Kasumi-1 (cell line): Measurements from ENCODE around the gene MXD3.
"Not testable (repeated sequence)": the region's sequence is repeated elsewhere in the genome, so short reads cannot be mapped to it uniquely, and the experiment has no call there.

Experiments
- DNase-seq, 2 experiments: peaks; one replicate each; lab custom pipeline; 2025; lab: John Stamatoyannopoulos, UW

The MXD3 gene

GRCh38 chr5:177343000-177343399, 31.3 kb upstream of the MXD3 start:
- DNase-seq, result not testable (repeated sequence)

DNA sequence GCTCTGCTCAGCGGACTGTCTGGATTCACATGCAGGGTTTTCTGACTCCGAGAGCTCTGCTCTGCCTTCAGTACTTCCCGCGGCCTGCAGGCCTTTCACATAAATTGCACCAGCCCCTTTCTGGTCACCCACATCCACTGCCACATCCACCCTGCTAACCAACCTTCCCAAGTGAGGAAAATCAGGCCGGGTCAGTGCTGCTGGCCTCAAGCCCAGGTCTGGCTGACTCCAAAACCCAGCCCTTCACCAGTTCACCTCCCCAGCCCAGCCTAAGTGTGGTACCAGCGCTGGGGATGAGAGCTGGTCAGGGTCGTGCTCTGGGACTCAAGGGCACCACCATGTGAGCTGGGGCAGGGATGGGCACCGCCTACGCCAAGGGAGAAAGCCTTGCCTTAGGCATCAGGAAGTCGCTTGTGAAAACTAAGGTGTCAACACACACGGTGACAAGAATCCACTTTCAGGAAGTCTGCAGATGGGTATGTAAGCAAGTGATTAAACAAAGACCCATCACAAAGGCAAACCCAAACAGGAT, 27.5 kb upstream of the MXD3 start:
- no peak for DNase-seq

- no peak for DNase-seq
Observed at GRCh38 chr5:177338251-177339106, 26.8 kb upstream of the MXD3 start.

GRCh38 chr5:177336603-177337494, 25.2 kb upstream of the MXD3 start:
- no peak for DNase-seq

- DNase-seq, result peak; percentile 77 to 87
Observed at GRCh38 chr5:177336112-177336511, 24.4 kb upstream of the MXD3 start.

DNA sequence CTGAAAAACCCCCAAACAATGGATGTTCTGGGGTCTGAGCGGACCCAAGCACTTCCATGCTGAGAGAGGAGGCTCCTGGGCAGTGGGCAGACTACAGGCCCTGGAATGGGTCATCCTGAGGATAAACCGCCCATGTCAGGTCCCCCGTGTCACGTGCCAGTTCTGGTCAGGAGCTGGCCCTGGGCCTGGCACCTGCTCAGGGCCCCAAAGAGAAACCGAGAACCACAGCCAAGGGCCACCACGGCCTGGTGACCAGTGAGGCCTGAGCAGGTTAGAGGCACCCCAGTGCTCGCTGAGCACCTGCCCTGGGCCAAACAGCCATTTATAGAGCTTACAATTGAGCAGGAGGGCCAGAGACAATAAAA, 24.0 kb upstream of the MXD3 start:
- no peak for DNase-seq

DNA sequence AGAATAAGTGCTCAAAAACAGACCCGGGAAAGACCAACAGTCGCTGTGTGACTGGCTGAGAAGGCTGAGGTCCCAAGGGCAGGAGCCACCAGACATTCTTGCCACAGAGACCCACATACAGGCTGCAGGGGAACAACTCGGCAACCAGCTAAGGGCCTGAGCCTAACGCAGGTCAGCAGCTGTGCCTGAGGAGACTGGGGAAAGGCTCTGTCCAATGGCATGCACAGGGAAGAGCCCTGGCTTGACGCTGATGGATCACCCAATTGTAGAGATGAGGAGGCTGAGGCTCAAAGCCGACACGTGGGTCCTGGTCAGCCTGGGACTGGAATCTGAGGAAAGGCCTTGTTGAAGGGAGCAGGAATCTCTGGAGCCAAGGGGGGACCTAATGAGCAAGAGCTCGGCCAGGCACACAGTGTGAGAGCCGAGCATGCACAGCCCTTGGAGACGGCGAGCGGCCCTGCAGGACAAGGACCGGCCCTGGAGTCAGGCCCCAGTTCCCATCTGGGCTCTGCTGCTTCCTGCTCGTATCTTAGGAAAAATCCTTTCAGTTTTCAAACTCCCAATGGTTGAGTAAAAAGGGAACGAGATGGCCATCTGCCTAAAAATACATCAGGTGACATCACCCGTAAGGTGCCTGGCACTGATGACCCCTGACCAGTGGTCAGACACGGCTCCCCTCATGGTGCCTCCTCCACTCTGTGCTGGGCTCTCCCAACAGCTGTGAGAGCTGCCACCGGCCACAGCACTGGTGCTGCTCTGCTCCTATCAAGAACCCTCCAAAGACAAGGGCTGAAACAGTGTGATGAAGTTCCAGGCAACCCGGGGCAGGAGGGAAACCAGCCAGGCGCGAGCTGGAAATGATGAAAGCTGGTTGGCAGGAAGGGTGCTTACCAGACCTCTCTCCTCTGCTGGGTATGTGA, 23.3 kb upstream of the MXD3 start:
- DNase-seq, result no peak

DNA sequence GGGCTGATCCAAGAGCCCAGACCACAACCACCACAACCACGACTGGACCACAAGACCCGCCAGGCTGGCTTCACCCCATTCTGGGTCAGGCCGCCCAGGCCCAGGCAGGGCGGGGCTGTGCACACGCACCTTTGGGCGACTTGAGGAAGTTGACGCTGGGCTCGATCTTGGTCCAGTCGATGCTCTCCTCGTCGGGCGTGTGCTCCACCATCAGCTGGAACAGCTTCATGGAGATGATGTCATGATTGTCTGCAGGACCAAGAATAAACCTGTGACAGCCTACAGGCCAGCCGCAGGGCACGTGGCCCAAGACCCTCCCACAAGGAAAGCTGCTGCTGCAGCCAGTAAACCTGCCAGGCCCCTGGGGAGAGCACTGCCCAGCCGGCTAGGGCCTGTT, 22.5 kb upstream of the MXD3 start:
- DNase-seq, result no peak

GRCh38 chr5:177333420-177334154, 21.9 kb upstream of the MXD3 start:
- no peak for DNase-seq

DNA sequence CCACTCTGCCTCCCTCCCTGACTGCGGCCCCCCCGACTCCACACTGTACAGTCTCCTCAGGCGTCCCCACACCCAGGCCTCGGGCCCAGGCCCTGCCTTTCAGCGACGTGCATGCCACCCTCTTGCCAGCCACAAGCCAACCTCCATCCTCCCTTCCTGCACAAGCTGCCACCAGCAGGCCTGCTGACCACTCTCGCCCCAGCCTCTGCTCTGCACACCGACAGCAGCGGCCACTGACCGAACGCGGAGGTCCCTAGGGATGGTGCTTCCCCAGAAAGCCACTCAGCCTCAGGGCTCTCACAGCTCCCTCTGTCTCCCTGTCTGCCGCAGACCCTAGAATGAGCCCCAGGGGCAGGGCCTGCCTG, 21.2 kb upstream of the MXD3 start:
- DNase-seq, result no peak

GRCh38 chr5:177332031-177332895, 20.6 kb upstream of the MXD3 start:
- DNase-seq, result no peak

DNA sequence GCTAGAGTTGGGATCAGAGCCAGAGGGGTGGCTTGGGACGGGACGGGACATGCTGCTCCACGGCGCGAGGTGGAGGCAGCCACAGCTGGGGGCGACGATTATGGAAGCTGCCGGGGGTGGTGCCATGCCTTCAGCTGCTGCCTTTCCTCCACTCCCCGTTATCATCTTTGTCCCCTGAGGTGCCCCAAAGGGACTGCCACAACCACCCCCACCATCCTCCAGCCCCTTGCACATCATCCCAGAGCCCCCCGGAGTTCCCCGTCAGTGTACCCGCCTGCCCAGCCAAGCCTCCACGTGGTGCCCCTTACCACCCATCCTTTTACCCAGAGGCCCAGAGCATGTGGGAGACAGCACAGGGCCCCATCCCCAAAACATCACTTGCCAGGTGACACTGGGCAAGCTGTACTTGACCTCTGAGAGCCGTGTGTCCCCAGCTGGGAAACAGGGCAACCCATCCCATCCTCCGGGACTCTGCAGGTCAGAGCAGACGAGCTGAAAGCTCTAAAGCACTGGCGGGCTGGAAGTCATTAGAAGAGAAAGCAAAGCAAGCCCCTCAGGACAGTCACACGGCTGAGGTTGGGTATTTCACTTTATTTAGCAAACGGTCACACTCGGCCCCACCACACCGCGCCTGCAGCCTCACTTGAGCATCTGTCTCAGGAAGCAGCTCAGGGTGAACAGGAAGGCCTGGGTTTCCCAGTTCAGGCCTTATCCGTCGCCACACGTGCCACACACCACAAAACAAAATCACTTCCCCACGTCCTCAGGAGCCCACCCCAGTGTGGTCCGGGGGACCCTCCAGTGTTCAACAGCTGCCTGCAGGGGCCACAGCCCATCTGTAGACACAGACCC, 19.5 kb upstream of the MXD3 start:
- peak; percentile 91 for DNase-seq

GRCh38 chr5:177329883-177330282, 18.2 kb upstream of the MXD3 start:
- no peak for DNase-seq

DNA sequence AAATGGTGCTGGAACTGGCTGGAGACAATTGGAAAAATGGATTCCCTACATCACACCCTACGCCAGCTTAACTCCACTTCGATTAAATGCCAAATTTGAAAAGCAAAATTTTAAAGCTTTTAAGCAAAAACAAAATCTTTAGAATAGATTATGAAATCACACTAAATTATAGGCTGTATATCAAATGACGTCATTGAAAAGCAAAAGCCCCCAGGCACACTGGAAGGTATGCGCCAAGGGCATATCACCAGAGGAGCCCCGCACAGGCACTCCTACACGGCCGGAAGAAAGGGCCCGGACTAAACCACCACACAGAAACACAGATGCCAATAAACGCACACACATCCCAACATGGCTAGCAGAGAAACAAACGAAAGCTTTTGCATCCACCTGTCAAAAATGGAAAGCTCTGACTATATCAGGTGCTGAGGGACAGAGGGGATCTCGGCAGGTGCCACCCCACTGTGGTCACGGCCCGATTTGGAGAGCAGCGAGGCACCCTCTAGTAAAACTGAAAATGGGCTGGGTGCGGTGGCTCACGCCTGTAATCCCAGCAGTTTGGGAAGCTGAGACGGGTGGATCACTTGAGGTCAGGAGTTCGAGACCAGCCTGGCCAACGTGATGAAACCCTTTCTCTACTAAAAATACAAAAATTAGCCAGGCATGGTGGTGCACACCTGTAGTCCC, 17.0 kb upstream of the MXD3 start:
- DNase-seq, result no peak

GRCh38 chr5:177327539-177328522, 16.1 kb upstream of the MXD3 start:
- DNase-seq, result no peak

DNA sequence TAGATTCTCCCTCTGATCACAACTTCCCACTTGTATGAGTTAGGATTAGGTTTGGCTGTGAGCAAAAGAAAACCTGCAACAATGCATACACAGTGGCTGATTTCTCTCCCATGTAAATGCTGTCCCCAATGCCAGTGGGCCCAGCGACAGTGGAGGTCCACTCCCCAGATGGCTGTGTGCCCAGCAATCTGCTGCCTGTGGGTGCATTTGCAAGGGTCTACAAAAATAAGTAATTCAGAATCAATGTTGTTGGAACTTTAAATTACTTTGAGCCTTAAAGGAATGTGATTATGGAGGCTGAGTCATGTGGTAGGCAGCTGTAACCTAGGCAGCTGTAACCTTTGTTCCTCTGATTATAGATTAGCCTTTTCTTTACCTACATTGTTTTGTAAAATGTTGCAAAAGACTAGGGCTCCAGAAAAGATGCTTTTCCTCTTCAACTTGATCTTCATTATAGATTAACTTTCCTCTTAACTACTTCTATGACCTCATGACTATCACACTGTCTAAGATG, 14.2 kb upstream of the MXD3 start:
- DNase-seq, result no peak

DNA sequence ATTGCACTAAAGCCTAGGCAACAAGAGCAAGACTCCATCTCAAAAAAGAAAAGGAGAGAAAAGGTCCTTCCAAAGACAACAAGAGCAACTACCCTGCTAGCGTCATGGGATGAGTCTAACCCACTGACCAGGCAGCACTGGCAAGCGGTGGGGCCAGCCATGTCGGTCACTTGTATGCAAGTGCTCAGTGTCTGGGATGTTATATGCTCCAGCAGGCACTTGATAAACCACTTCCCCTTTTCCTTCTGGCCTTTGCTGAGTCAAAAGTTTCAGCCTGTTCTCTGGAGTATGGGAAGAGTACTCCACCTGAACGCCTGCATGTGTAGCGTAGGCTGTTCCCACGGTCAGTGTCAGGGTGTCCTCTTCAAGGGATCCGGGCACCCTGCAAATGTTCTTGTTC, 9.2 kb upstream of the MXD3 start:
- DNase-seq, result peak; percentile 84 to 85
